Adrenal gland (tissue), 12 donors: ENCODE data around the gene TBXAS1. TPM values are rescaled to one million over a fixed set of nuclear protein-coding genes. Genes with fewer than 3 reads are reported as not detected.

Experiments used
- DNase-seq, 7 donors: peaks; one replicate each; pipeline ENCODE4 v3.0.0-alpha.2; 2019 to 2020
- H3K27ac ChIP-seq, 5 donors: fragments of 200-600 bp; sonication (generic) in 4 of 5; 1 replicate in 3 of 5; 2 replicates in 2 of 5; pipeline versions ENCODE4 v1.5.1 to v1.8.0; 2016 to 2020; ENCODE audit warnings: mild to moderate bottlenecking in 1 of 5
- H3K27me3 ChIP-seq: fragments of 200-600 bp; 2 replicates; pipeline ENCODE4 v1.8.0; 2021
- H3K36me3 ChIP-seq, 2 donors: fragments of 200-600 bp; replicated peaks in 1 of 2; 1 replicate in 1 of 2; 2 replicates in 1 of 2; pipeline versions ENCODE4 v1.5.1 to v1.8.0; 2018 to 2022
- H3K4me1 ChIP-seq, 2 donors: fragments of 200-600 bp; replicated peaks in 1 of 2; 1 replicate in 1 of 2; 2 replicates in 1 of 2; pipeline versions ENCODE4 v1.5.1 to v1.8.0; 2018 to 2021
- H3K4me3 ChIP-seq, 4 donors: fragments of 200-600 bp; sonication (generic) in 3 of 4; one replicate each; pipeline ENCODE4 v1.5.1; 2016 to 2018
- H3K9me3 ChIP-seq, 3 donors: fragments of 200-600 bp; sonication (generic) in 1 of 3; replicated peaks in 1 of 3; 1 replicate in 2 of 3; 2 replicates in 1 of 3; pipeline versions ENCODE4 v1.5.1 to v1.8.0; 2016 to 2021
- POLR2A ChIP-seq, 2 donors: fragments of 450-650 bp; IDR thresholded peaks; one replicate each; pipeline ENCODE4 v1.6.1; 2017; ENCODE audit warnings: antibody characterized with exemption in 2 of 2, mild to moderate bottlenecking in 2 of 2, moderate library complexity in 1 of 2
- WGBS, 4 donors: extraction: QIAGEN DNeasy Blood & Tissue Kit in 2 of 4; methylation state at CpG; one replicate each; pipeline versions ENCODE4 v1.1.5 to v1.1.7; 2013 to 2017; 5-methylcytosine and 5-hydroxymethylcytosine counted together
- intact Hi-C, 2 donors: fragments of 100-400 bp; cut with DNase I; formaldehyde crosslinking; loops; one replicate each; pipeline versions ENCODE4 v1.14.1 to v1.15.0; 2022 to 2023
- polyA plus RNA-seq, 3 donors: library from polyadenylated mRNA; stranded (reverse); fragments of 200-250 nt in 2 of 3; fragments of 350-450 nt in 1 of 3; fragmentation: Illumina TruSeq in 1 of 3; extraction: RNeasy Lipid Tissue Mini Kit (QIAGEN cat#74804) in 1 of 3; gene quantifications; one replicate each; pipeline ENCODE4 v1.2.3, GENCODE V29; 2013 to 2014
- total RNA-seq, 9 donors: library from RNA; depleted of rRNA in 4 of 9; stranded (reverse); fragments of >200 nt in 4 of 9; fragments of 120-200 nt in 1 of 9; fragmentation: NEBNext Ultra II Directional in 1 of 9; extraction: Animal tissue kit (Norgen Biotek cat#: 25700) in 1 of 9; gene quantifications; one replicate each; pipeline versions ENCODE4 v1.1.0 to v1.2.4, GENCODE V29; 2013 to 2023
- TF ChIP-seq, protein P1 (sequence below), 6 experiments: fragments of 450-650 bp in 4 of 6; fragments of 200-600 bp in 2 of 6; sonication (generic) in 1 of 6; IDR thresholded peaks; 1 replicate in 5 of 6; 2 replicates in 1 of 6; pipeline versions ENCODE4 v1.5.1 to v1.8.0; 2016 to 2021; ENCODE audit warnings: antibody characterized with exemption in 6 of 6, mild to moderate bottlenecking in 2 of 6, moderate library complexity in 1 of 6
- donor health status: healthy with polysubstance abuse.
- donor health status: Bipolar disorder and iron deficiency.
- donor health status: DM: yes; HTN: yes; CAD: no.
- donor health status: DM: no; HTN: no; CAD: no.
- donor health status: DM: no; HTN: no; CAD: no.
- donor health status: DM: yes; HTN: yes; CAD: no.

The TBXAS1 gene
- total and polyA plus RNA-seq, 12 donors = 9.0 to 87.0 (median 27.3) TPM

DNA sequence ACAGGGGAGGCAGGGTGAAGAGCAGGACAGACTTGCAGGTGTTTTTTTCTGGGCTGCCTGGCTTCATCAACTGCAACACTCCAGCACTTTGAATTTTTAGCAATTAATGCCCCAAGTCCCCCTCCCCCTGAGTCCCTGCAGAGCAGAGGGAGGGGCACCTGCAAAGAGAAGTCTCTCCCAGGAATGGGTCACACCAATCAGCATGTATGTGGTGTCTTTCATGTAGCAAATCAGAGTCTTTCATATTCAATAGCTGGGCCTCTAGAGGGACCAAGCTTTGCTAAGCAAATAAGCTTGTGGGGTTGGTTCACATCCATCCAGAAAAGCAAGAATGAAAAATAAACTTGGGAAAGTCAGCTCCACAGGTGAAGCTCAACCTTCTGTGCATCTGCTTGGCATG is 143.0 kb downstream of the TBXAS1 start:
- no peak for DNase-seq
- Histone ChIP-seq H3K4me1 (no peaks in the 10 kb centered on the region), H3K4me3 (no peak overlapping the region), H3K27me3 (no peaks in the 10 kb centered on the region), H3K36me3 (no peaks in the 10 kb centered on the region), H3K9me3 (no peaks in the 10 kb centered on the region), H3K27ac (no peak overlapping the region)
- intact Hi-C loops = no loop called here
- TF ChIP-seq POLR2A (IDR thresholded peaks at IDR 0.05) = no peak
- TF ChIP-seq, protein P1, sequence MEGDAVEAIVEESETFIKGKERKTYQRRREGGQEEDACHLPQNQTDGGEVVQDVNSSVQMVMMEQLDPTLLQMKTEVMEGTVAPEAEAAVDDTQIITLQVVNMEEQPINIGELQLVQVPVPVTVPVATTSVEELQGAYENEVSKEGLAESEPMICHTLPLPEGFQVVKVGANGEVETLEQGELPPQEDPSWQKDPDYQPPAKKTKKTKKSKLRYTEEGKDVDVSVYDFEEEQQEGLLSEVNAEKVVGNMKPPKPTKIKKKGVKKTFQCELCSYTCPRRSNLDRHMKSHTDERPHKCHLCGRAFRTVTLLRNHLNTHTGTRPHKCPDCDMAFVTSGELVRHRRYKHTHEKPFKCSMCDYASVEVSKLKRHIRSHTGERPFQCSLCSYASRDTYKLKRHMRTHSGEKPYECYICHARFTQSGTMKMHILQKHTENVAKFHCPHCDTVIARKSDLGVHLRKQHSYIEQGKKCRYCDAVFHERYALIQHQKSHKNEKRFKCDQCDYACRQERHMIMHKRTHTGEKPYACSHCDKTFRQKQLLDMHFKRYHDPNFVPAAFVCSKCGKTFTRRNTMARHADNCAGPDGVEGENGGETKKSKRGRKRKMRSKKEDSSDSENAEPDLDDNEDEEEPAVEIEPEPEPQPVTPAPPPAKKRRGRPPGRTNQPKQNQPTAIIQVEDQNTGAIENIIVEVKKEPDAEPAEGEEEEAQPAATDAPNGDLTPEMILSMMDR (IDR thresholded peaks at IDR 0.05) = no peak

DNA sequence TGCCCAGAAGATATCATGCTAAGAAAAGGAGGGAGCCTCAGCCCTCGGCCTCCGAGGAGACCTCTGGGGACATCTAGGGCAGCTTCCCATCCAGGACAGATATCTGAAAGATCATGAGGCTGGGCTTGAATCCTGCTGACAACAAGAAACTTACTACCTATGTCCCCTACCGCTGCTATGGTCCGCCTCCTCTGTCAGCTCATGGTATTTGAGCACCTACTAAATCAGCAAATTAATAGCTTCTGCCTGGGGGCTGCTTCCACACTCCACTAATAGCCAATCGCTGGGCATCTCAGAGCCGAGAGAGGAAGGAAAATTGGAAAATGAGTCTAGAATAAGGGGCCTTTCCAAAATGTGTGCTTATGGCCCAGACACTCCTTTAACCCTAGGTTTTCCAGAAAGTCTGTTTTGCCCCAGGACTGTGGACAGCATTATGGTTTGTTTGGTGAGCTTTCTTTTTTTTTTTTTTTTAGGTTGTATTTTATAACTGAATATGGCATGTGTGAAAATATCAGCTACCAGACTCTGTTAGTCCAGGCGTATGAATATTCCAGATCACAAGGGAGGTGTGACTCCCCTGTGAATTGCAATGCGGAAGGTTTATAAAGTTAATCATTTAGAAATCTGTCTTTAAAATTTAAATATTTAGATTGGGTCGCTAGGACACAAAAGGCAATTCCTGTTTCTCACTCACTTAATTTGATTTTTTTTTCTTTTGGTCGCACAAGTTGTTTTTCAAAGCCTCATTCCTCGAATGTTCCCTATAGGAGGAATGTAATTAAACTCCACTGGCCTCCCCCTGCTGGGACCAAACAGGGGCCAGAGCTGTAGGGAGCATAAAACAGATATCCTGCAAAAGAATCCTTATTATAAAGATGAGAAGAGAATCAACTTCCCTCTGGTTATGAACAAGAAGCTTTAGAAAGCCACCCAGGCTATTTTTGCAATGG is 144.3 kb downstream of the TBXAS1 start:
- Histone ChIP-seq H3K4me1 (no peaks in the 10 kb centered on the region), H3K27me3 (no peaks in the 10 kb centered on the region), H3K9me3 (no peaks in the 10 kb centered on the region), H3K4me3 (no peak overlapping the region), H3K36me3 (no peaks in the 10 kb centered on the region), H3K27ac (no peak overlapping the region)
- TF ChIP-seq POLR2A (IDR thresholded peaks at IDR 0.05) = no peak
- TF ChIP-seq, protein P1 (IDR thresholded peaks at IDR 0.05) = no peak
- WGBS, 4 donors = 72 to 76% (median 74%) methylated on average over 8 to 11 of the region's 11 CpGs
- intact Hi-C loops = no loop called here
- DNase-seq = no peak

DNA sequence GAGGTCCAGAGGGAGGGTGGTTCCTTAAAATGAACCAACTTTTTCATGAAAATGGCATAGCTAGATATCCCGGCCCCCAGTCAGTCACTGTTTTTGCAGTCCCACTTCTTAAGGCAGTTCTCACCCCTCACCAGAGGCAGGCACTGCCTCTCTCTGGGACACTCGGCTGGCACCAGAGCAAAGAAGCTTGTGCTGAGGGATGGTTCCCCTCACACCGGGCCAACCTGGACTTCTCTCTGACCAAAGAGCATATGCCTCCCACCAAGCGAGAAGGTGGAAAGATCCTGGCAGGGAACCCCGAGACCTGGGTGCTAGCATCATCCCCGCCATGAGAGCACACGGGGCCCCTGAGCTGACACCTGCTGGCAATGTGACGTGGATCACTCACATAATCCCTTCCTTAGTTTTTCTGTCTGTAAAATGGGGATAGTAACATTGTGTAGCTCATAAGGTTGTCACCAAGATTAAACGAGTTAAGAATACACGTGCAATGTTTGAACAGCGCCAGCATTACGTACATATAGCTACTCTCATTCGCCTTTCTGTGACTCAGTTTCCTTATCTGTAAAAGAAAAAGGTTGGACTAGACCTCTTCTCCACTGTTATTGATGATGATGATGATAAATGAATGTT is 145.2 kb downstream of the TBXAS1 start:
- Histone ChIP-seq H3K4me1 (no peaks in the 10 kb centered on the region), H3K27ac (no peak overlapping the region), H3K27me3 (no peaks in the 10 kb centered on the region), H3K4me3 (no peak overlapping the region), H3K9me3 (no peaks in the 10 kb centered on the region), H3K36me3 (no peaks in the 10 kb centered on the region)
- WGBS, 4 donors = 84 to 87% (median 87%) methylated on average over 10 to 13 of the region's 13 CpGs
- TF ChIP-seq POLR2A (IDR thresholded peaks at IDR 0.05) = no peak
- TF ChIP-seq, protein P1 (IDR thresholded peaks at IDR 0.05) = no peak
- no peak for DNase-seq
- intact Hi-C loops = no loop called here

DNA sequence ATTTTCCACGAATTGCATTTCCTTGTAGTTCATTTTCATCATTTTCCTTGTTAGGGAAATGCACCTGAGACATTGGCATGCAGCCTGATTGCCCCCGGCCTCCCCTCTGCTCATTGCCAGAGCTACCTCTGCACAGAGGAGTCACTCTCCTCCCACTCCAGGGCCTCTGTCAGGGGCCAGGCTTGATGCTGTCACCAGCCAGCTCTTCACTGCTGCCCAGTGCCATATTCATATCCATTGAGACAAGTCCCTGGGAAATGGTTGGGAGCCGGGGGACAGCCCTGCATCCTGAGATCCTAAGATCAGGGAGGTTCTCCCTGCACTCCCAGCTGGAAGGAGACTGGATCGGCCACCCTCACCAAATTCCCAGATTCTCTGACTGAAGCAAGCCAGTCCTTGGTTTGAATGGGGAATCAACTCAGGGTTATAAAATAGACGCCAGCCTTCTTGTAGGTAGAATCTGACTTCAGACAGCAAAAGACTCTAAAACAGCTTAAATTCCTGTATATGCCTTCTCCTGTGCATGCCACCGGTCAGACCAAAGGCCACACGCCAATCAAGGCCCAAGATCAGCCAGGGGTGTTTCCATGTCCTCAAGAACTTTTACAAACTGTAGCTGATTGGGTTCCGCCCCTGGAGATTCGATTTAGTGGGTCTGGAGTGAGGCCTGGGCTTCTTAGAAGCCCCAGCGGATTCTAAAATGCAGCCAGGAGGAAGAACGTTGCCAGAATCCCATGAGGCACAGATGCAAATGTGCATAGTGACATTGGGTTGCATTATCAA is 147.2 kb downstream of the TBXAS1 start:
- TF ChIP-seq, protein P1 (IDR thresholded peaks at IDR 0.05) = no peak
- Histone ChIP-seq H3K27ac (no peak overlapping the region), H3K4me3 (no peak overlapping the region), H3K4me1 (no peaks in the 10 kb centered on the region), H3K27me3 (no peaks in the 10 kb centered on the region), H3K9me3 (no peaks in the 10 kb centered on the region), H3K36me3 (no peaks in the 10 kb centered on the region)
- no peak for DNase-seq
- WGBS, 4 donors = 83 to 90% (median 85%) methylated on average over 9 to 11 of the region's 11 CpGs
- intact Hi-C loops = no loop called here
